ENCODE data around the gene DNAJC4. TPM values are rescaled to one million over a fixed set of nuclear protein-coding genes. Genes with fewer than 3 reads are reported as not detected.

Gene DNAJC4
- total RNA-seq, 1 donor from 2014 or later: 48.2 TPM

GRCh38 chr11:64185693-64186491 is 44.5 kb upstream of the DNAJC4 start, which contains the start of gene STIP1:
TSS of gene STIP1 (plus strand) at chr11:64186171. CDS start at chr11:64186262, 91 bp downstream.
- H3K9me3 Mint-ChIP-seq: no peaks in the 10 kb centered on the region
- peak within 1 kb of the TSS; percentile 97 for H3K4me3 Mint-ChIP-seq

GRCh38 chr11:64186492-64187165 is 43.7 kb upstream of the DNAJC4 start:
- H3K36me3 Mint-ChIP-seq: peaks cover 8% of the 10 kb centered on the region
- no peak for TF ChIP-seq CTCF (conservative IDR thresholded peaks at IDR 0.05)
- H3K4me3 Mint-ChIP-seq: no peak overlapping the region
- H3K27ac Mint-ChIP-seq: no peak overlapping the region
- H3K4me1 Mint-ChIP-seq (ENCODE audit: unreplicated experiment): peaks cover 12% of the 10 kb centered on the region
- no peaks in the 10 kb centered on the region for H3K9me3 Mint-ChIP-seq
- no peaks in the 10 kb centered on the region for H3K27me3 Mint-ChIP-seq
- no peak for DNase-seq (ENCODE audit: extremely low spot score, unreplicated experiment)

More at GRCh38 chr11:64185693-64186491, 44.5 kb upstream of the DNAJC4 start, which contains the start of gene STIP1:
- Mint-ChIP-seq H3K27ac (peak within 1 kb of the TSS; percentile 95), H3K4me1 (ENCODE audit: unreplicated experiment) (peaks cover 20% of the 10 kb centered on the region), H3K27me3 (no peaks in the 10 kb centered on the region), H3K36me3 (peaks cover 8% of the 10 kb centered on the region)
- peak; percentile 99 for DNase-seq (ENCODE audit: extremely low spot score, unreplicated experiment)
- TF ChIP-seq CTCF (conservative IDR thresholded peaks at IDR 0.05): peak; percentile 53

GRCh38 chr11:64192434-64192833 is 37.9 kb upstream of the DNAJC4 start:
- DNase-seq (ENCODE audit: extremely low spot score, unreplicated experiment): no peak
- Mint-ChIP-seq H3K27ac (no peak overlapping the region), H3K9me3 (no peaks in the 10 kb centered on the region), H3K36me3 (peaks cover 30% of the 10 kb centered on the region), H3K27me3 (no peaks in the 10 kb centered on the region), H3K4me1 (ENCODE audit: unreplicated experiment) (peaks cover 6% of the 10 kb centered on the region), H3K4me3 (no peak overlapping the region)
- TF ChIP-seq CTCF (conservative IDR thresholded peaks at IDR 0.05): no peak

GRCh38 chr11:64196626-64197025 is 33.7 kb upstream of the DNAJC4 start:
- TF ChIP-seq CTCF (conservative IDR thresholded peaks at IDR 0.05): no peak
- no peak overlapping the region for H3K27ac Mint-ChIP-seq
- no peak for DNase-seq (ENCODE audit: extremely low spot score, unreplicated experiment)
- peaks cover 6% of the 10 kb centered on the region for H3K4me1 Mint-ChIP-seq (ENCODE audit: unreplicated experiment)
- H3K9me3 Mint-ChIP-seq: no peaks in the 10 kb centered on the region
- no peaks in the 10 kb centered on the region for H3K27me3 Mint-ChIP-seq
- peaks cover 32% of the 10 kb centered on the region for H3K36me3 Mint-ChIP-seq
- H3K4me3 Mint-ChIP-seq: no peak overlapping the region

GRCh38 chr11:64198511-64198910 is 31.8 kb upstream of the DNAJC4 start:
- Mint-ChIP-seq H3K4me3 (no peak overlapping the region), H3K27ac (no peak overlapping the region), H3K36me3 (peaks cover 35% of the 10 kb centered on the region), H3K9me3 (no peaks in the 10 kb centered on the region), H3K4me1 (ENCODE audit: unreplicated experiment) (no peaks in the 10 kb centered on the region), H3K27me3 (no peaks in the 10 kb centered on the region)
- no peak for TF ChIP-seq CTCF (conservative IDR thresholded peaks at IDR 0.05)
- no peak for DNase-seq (ENCODE audit: extremely low spot score, unreplicated experiment)

Data from type B pancreatic cell (in vitro differentiated cells).